CD8-positive, alpha-beta memory T cell (primary cell): Measurements from ENCODE around the gene KLF2. TPM values are rescaled to one million over a fixed set of nuclear protein-coding genes. Genes with fewer than 3 reads are reported as not detected.

Experiments used
- polyA plus RNA-seq: library from polyadenylated mRNA; unstranded; fragments of 300-500 nt; fragmentation: Illumina TruSeq; gene quantifications from one replicate; pipeline ENCODE4 v1.2.3, GENCODE V29; 2021
- total RNA-seq, 2 experiments: library from RNA; stranded (reverse); gene quantifications; one replicate each; pipeline ENCODE4 v1.2.3, GENCODE V29; 2021

The KLF2 gene
- total and polyA plus RNA-seq, 3 experiments from 2014 or later, result 33.7 to 219 (median 37.5) TPM

Other genes with a start within 250 kb of the KLF2 start
- gene TPM4, start 248.3 kb upstream of the KLF2 start, total RNA-seq, result 100 to 1,000 TPM; 259 to 270 TPM
- gene TPM4, start 248.3 kb upstream of the KLF2 start, polyA plus RNA-seq, result 127 TPM
- 100 to 1,000 TPM; 268 to 298 TPM for gene RAB8A, start 212.9 kb upstream of the KLF2 start, total RNA-seq
- gene RAB8A, start 212.9 kb upstream of the KLF2 start, polyA plus RNA-seq, result 86.3 TPM
- 1 to 10 TPM; 8.6 to 9.3 TPM for gene HSH2D, start 181.1 kb upstream of the KLF2 start, total RNA-seq
- gene HSH2D, start 181.1 kb upstream of the KLF2 start, polyA plus RNA-seq, result 12.8 TPM
- not detected for gene CIB3, start 151.3 kb upstream of the KLF2 start, total RNA-seq
- gene CIB3, start 151.3 kb upstream of the KLF2 start, polyA plus RNA-seq, result not detected
- 10 to 100 TPM; 62.4 to 68.3 TPM for gene FAM32A, start 139.4 kb upstream of the KLF2 start, total RNA-seq
- gene FAM32A, start 139.4 kb upstream of the KLF2 start, polyA plus RNA-seq, result 127 TPM
- 100 to 1,000 TPM; 113 to 120 TPM for gene AP1M1, start 126.9 kb upstream of the KLF2 start, total RNA-seq
- gene AP1M1, start 126.9 kb upstream of the KLF2 start, polyA plus RNA-seq, result 145 TPM
- 10 to 100 TPM; 31.7 to 34.7 TPM for gene EPS15L1, start 147.1 kb downstream of the KLF2 start, total RNA-seq
- 12.1 TPM for gene EPS15L1, start 147.1 kb downstream of the KLF2 start, polyA plus RNA-seq
- not detected for gene CALR3, start 171.3 kb downstream of the KLF2 start, total RNA-seq
- gene CALR3, start 171.3 kb downstream of the KLF2 start, polyA plus RNA-seq, result not detected
- 1 to 10 TPM; 5.1 to 5.4 TPM for gene C19orf44, start 171.6 kb downstream of the KLF2 start, total RNA-seq
- 1.3 TPM for gene C19orf44, start 171.6 kb downstream of the KLF2 start, polyA plus RNA-seq
- gene CHERP, start 217.6 kb downstream of the KLF2 start, total RNA-seq, result 10 to 100 TPM; 73.1 to 74.2 TPM
- 20.3 TPM for gene CHERP, start 217.6 kb downstream of the KLF2 start, polyA plus RNA-seq
- 10 to 100 TPM; 41.9 to 43.8 TPM for gene SLC35E1, start 247.6 kb downstream of the KLF2 start, total RNA-seq
- gene SLC35E1, start 247.6 kb downstream of the KLF2 start, polyA plus RNA-seq, result 30.6 TPM